ENCODE results near the gene SCAMP1. TPM values are rescaled to one million over a fixed set of nuclear protein-coding genes. Genes with fewer than 3 reads are reported as not detected.

The SCAMP1 gene
- total RNA-seq, 1 experiment from 2014 or later, result 36.0 TPM

- Mint-ChIP-seq H3K4me1 (peaks cover 45 to 50% of the 10 kb centered on the region in 2 experiments), H3K4me3 (peak overlapping the region in 1 of 2 experiments; percentile 19; a peak in 1 of 5 replicates), H3K36me3 (ENCODE audit: insufficient read depth in 1 of 3, low read depth in 3 of 3) (peaks cover 0 to 14% (median 2%) of the 10 kb centered on the region in 3 experiments; a peak in 3 of 7 replicates), H3K27ac (peak overlapping the region in 1 of 3 experiments; percentile 90; a peak in 2 of 7 replicates), H3K27me3 (ENCODE audit: low read depth) (no peaks in the 10 kb centered on the region), H3K9me3 (no peaks in the 10 kb centered on the region)
- no peak overlapping the region for H3K18ac ChIP-seq (ENCODE audit: insufficient read length, low read depth, low read length)
- H2AFZ ChIP-seq (ENCODE audit: low read length), result no peak overlapping the region
- no peak overlapping the region for H3K4ac ChIP-seq (ENCODE audit: low read depth, low read length)
- no peaks in the 10 kb centered on the region for H4K20me1 ChIP-seq (ENCODE audit: control insufficient read depth, insufficient read depth, insufficient read length)
- no peak for TF ChIP-seq CTCF (conservative IDR thresholded peaks at IDR 0.05)
- no peak overlapping the region for H2BK12ac ChIP-seq (ENCODE audit: insufficient read length, low read depth, low read length)
- no peak overlapping the region for H4K5ac ChIP-seq (ENCODE audit: insufficient read length, low read depth, low read length)
- H3K9ac ChIP-seq (ENCODE audit: extremely low read depth, insufficient read length, low read length), result no peak overlapping the region
- no peak overlapping the region for H3K23ac ChIP-seq (ENCODE audit: insufficient read length, low read depth, low read length)
- no peak for DNase-seq
- peaks cover 8% of the 10 kb centered on the region; the same call in 1 of the 2 replicates for H3K4me1 ChIP-seq (ENCODE audit: insufficient read depth, low read length)
- no peak overlapping the region for H2BK20ac ChIP-seq (ENCODE audit: low read depth, low read length, poor library complexity, severe bottlenecking)
- no peak overlapping the region for H4K91ac ChIP-seq (ENCODE audit: insufficient read length, low read depth, low read length)
- H2BK15ac ChIP-seq (ENCODE audit: low read depth, low read length), result no peak overlapping the region
- H2BK5ac ChIP-seq (ENCODE audit: insufficient read length, low read length), result no peak overlapping the region
- no CpG with 5 or more reads among the region's 4 CpGs for WGBS (ENCODE audit: extremely low coverage, insufficient read length, low lambda C conversion rate)
- H3T11ph ChIP-seq (ENCODE audit: low read length), result no peak overlapping the region
- no peak overlapping the region for H2BK120ac ChIP-seq (ENCODE audit: low read depth, low read length, poor library complexity, severe bottlenecking)
- H3K9me3 ChIP-seq (ENCODE audit: control insufficient read depth, low read depth, low read length), result no peaks in the 10 kb centered on the region
- H3K14ac ChIP-seq (ENCODE audit: insufficient read depth, low read length), result no peak overlapping the region; the same call in 1 of the 2 replicates
- no peak overlapping the region for H4K8ac ChIP-seq (replicated peaks; ENCODE audit: insufficient read length, low read depth, low read length)
- H3K79me1 ChIP-seq (ENCODE audit: insufficient read depth, low read depth, low read length, poor library complexity, severe bottlenecking), result no peaks in the 10 kb centered on the region
- H3K4me2 ChIP-seq (ENCODE audit: insufficient read depth, insufficient read length, low read length), result no peak overlapping the region
- no peak overlapping the region for H3K56ac ChIP-seq (ENCODE audit: insufficient read length, low read depth, low read length)
- no peaks in the 10 kb centered on the region for H3K23me2 ChIP-seq (ENCODE audit: insufficient read length, low read depth, low read length, poor library complexity, severe bottlenecking)
- no peaks in the 10 kb centered on the region for H3K27me3 ChIP-seq (ENCODE audit: insufficient read depth, low read length)
- H2AK5ac ChIP-seq (ENCODE audit: insufficient read length, low read length), result no peak overlapping the region
- no peak overlapping the region for H3K27ac ChIP-seq (ENCODE audit: insufficient read length, low read depth, low read length)
- H3K79me2 ChIP-seq (ENCODE audit: insufficient read depth, low read length), result no peaks in the 10 kb centered on the region; the same call in 1 of the 2 replicates
Measured at GRCh38 chr5:78503958-78504653, 143.7 kb downstream of the SCAMP1 start.
